Liver (tissue), 9 donors: Measurements from ENCODE around the gene NBAS. TPM values are rescaled to one million over a fixed set of nuclear protein-coding genes. Genes with fewer than 3 reads are reported as not detected.

Experiments used
- DNase-seq: peaks from one replicate; pipeline ENCODE4 v3.0.0-alpha.2; 2017; ENCODE audit warnings: low spot score
- H3K27ac ChIP-seq, 2 donors: one replicate each; pipeline ENCODE4 v1.7.0; 2013; ENCODE audit warnings: inconsistent platforms in 2 of 2, low read length in 2 of 2, control low read depth in 1 of 2, low read depth in 1 of 2, mild to moderate bottlenecking in 1 of 2
- H3K27me3 ChIP-seq, 4 donors: one replicate each; pipeline versions ENCODE4 v1.6.1 to v1.7.0; 2013; ENCODE audit warnings: low read length in 3 of 4, inconsistent platforms in 1 of 4, mild to moderate bottlenecking in 1 of 4, moderate library complexity in 1 of 4; ENCODE audit not compliant: control insufficient read depth in 4 of 4, insufficient read depth in 4 of 4
- H3K36me3 ChIP-seq, 4 donors: one replicate each; pipeline versions ENCODE4 v1.6.1 to v1.7.0; 2013; ENCODE audit warnings: low read length in 3 of 4, mild to moderate bottlenecking in 3 of 4, low read depth in 1 of 4, moderate library complexity in 1 of 4; ENCODE audit not compliant: control insufficient read depth in 4 of 4, insufficient read depth in 3 of 4
- H3K4me1 ChIP-seq, 4 donors: one replicate each; pipeline versions ENCODE4 v1.6.1 to v1.7.0; 2013; ENCODE audit warnings: low read length in 3 of 4, mild to moderate bottlenecking in 3 of 4, moderate library complexity in 1 of 4; ENCODE audit not compliant: control insufficient read depth in 4 of 4, insufficient read depth in 4 of 4
- H3K4me3 ChIP-seq, 3 donors: one replicate each; pipeline versions ENCODE4 v1.6.1 to v1.7.0; 2013; ENCODE audit warnings: low read length in 3 of 3, control low read depth in 1 of 3, low read depth in 1 of 3, mild to moderate bottlenecking in 1 of 3
- H3K9ac ChIP-seq, 2 donors: one replicate each; pipeline ENCODE4 v1.7.0; 2013; ENCODE audit warnings: low read length in 2 of 2, mild to moderate bottlenecking in 2 of 2, moderate library complexity in 2 of 2, control low read depth in 1 of 2, low read depth in 1 of 2
- H3K9me3 ChIP-seq, 4 donors: one replicate each; pipeline versions ENCODE4 v1.6.1 to v1.7.0; 2013; ENCODE audit warnings: low read length in 3 of 4; ENCODE audit not compliant: control insufficient read depth in 4 of 4
- ATF3 ChIP-seq: IDR thresholded peaks from 2 replicates; pipeline ENCODE4 v1.6.1; 2016; ENCODE audit warnings: antibody characterized with exemption
- CTCF ChIP-seq: fragments of 150-350 bp; IDR thresholded peaks from 2 replicates; pipeline ENCODE4 v1.5.1; 2017; ENCODE audit warnings: improper control_type of control experiment, low read depth, low read length; ENCODE audit not compliant: missing input control
- EGR1 ChIP-seq, 2 donors: IDR thresholded peaks; 2 replicates each; pipeline ENCODE4 v1.6.1; 2016 to 2018; ENCODE audit warnings: antibody characterized with exemption in 2 of 2, low read depth in 2 of 2
- FOXA1 ChIP-seq: IDR thresholded peaks from 2 replicates; pipeline ENCODE4 v1.6.1; 2016; ENCODE audit warnings: antibody characterized with exemption
- FOXA2 ChIP-seq: IDR thresholded peaks from 2 replicates; pipeline ENCODE4 v1.6.1; 2016; ENCODE audit warnings: antibody characterized with exemption
- GABPA ChIP-seq, 2 donors: IDR thresholded peaks in 1 of 2; conservative IDR thresholded peaks in 1 of 2; 2 replicates each; pipeline ENCODE4 v1.6.1; 2016; ENCODE audit warnings: antibody characterized with exemption in 2 of 2, mild to moderate bottlenecking in 1 of 2, moderate library complexity in 1 of 2
- HNF4A ChIP-seq, 2 donors: conservative IDR thresholded peaks; 2 replicates each; pipeline ENCODE4 v1.6.1; 2016; ENCODE audit warnings: antibody characterized with exemption in 2 of 2, mild to moderate bottlenecking in 2 of 2
- HNF4G ChIP-seq: IDR thresholded peaks from 2 replicates; pipeline ENCODE4 v1.6.1; 2016; ENCODE audit warnings: antibody characterized with exemption
- JUND ChIP-seq, 2 donors: IDR thresholded peaks; 2 replicates each; pipeline ENCODE4 v1.6.1; 2016; ENCODE audit warnings: antibody characterized with exemption in 2 of 2
- MAX ChIP-seq: IDR thresholded peaks from 2 replicates; pipeline ENCODE4 v1.6.1; 2016; ENCODE audit warnings: antibody characterized with exemption
- NR2F2 ChIP-seq: IDR thresholded peaks from 2 replicates; pipeline ENCODE4 v1.6.1; 2016; ENCODE audit warnings: antibody characterized with exemption
- RAD21 ChIP-seq, 2 donors: IDR thresholded peaks; 2 replicates each; pipeline ENCODE4 v1.6.1; 2016; ENCODE audit warnings: antibody characterized with exemption in 2 of 2, mild to moderate bottlenecking in 2 of 2
- REST ChIP-seq: IDR thresholded peaks from 2 replicates; pipeline ENCODE4 v1.6.1; 2016; ENCODE audit warnings: antibody characterized with exemption, mild to moderate bottlenecking
- RXRA ChIP-seq, 2 donors: IDR thresholded peaks; 2 replicates each; pipeline ENCODE4 v1.6.1; 2017 to 2018; ENCODE audit warnings: antibody characterized with exemption in 2 of 2, mild to moderate bottlenecking in 1 of 2
- SP1 ChIP-seq: IDR thresholded peaks from 2 replicates; pipeline ENCODE4 v1.6.1; 2018; ENCODE audit warnings: antibody characterized with exemption, mild to moderate bottlenecking
- TAF1 ChIP-seq: conservative IDR thresholded peaks from 2 replicates; pipeline ENCODE4 v1.6.1; 2016; ENCODE audit warnings: antibody characterized with exemption, mild to moderate bottlenecking
- YY1 ChIP-seq: IDR thresholded peaks from 2 replicates; pipeline ENCODE4 v1.6.1; 2016; ENCODE audit warnings: antibody characterized with exemption, mild to moderate bottlenecking
- ZBTB33 ChIP-seq: IDR thresholded peaks from 2 replicates; pipeline ENCODE4 v1.6.1; 2016; ENCODE audit warnings: antibody characterized with exemption
- WGBS: extraction: QIAGEN DNeasy Blood & Tissue Kit; methylation state at CpG from one replicate; pipeline ENCODE4 v1.1.7; 2013; 5-methylcytosine and 5-hydroxymethylcytosine counted together
- polyA plus RNA-seq, 2 donors: library from polyadenylated mRNA; stranded (reverse) in 1 of 2; unstranded in 1 of 2; fragments of 200-250 nt in 1 of 2; fragments of >200 nt in 1 of 2; fragmentation: Nextera tagmentation in 1 of 2; extraction: Ambion mirVana in 1 of 2; gene quantifications; one replicate each; pipeline versions ENCODE4 v1.2.1 to v1.2.3, GENCODE V29; 2013 to 2015
- total RNA-seq, 2 donors: library from RNA; depleted of rRNA; stranded (reverse); fragments of >200 nt; gene quantifications; one replicate each; pipeline ENCODE4 v1.2.3, GENCODE V29; 2014
- donor health status: healthy.
- donor health status: healthy.
- donor health status: healthy.
- donor health status: healthy.
- donor health status: healthy.

The NBAS gene
- total and polyA plus RNA-seq, 4 donors: 10.5 to 40.0 (median 18.9) TPM

GRCh38 chr2:15584767-15585469 is 23.8 kb upstream of the NBAS start:
- no peak for DNase-seq
- no peak overlapping the region for H3K4me3 ChIP-seq
- no peaks in the 10 kb centered on the region for H3K4me1 ChIP-seq
- TF ChIP-seq ATF3 (no peak), SP1 (no peak), ZBTB33 (no peak), CTCF (no peak), HNF4G (no peak), YY1 (no peak), FOXA1 (no peak), GABPA (IDR thresholded peaks at IDR 0.05 in 1 of 2, conservative IDR thresholded peaks at IDR 0.05 in 1 of 2) (no peak), RXRA (IDR thresholded peaks at IDR 0.05) (no peak), MAX (no peak), HNF4A (conservative IDR thresholded peaks at IDR 0.05) (no peak), NR2F2 (no peak), FOXA2 (no peak), JUND (IDR thresholded peaks at IDR 0.05) (no peak), RAD21 (IDR thresholded peaks at IDR 0.05) (no peak), EGR1 (IDR thresholded peaks at IDR 0.05; ENCODE audit: low read depth in 2 of 2) (no peak), TAF1 (no peak), REST (no peak)
- no peak overlapping the region for H3K9ac ChIP-seq
- 82% methylated on average over 2 of the region's 2 CpGs for WGBS
- no peaks in the 10 kb centered on the region for H3K9me3 ChIP-seq
- no peaks in the 10 kb centered on the region for H3K27me3 ChIP-seq
- no peak overlapping the region for H3K27ac ChIP-seq
- no peaks in the 10 kb centered on the region for H3K36me3 ChIP-seq
